Measurements from ENCODE around the gene PRRT1B. TPM values are rescaled to one million over a fixed set of nuclear protein-coding genes. Genes with fewer than 3 reads are reported as not detected.

The PRRT1B gene
- total and polyA plus RNA-seq, 2 of the 4 experiments (the other 2 are of a cell fraction) = not detected

- Histone ChIP-seq H3K18ac (ENCODE audit: low read depth, low read length) (no peak overlapping the region), H2BK15ac (ENCODE audit: low read depth, low read length) (no peak overlapping the region), H3K14ac (replicated peaks; ENCODE audit: low read depth, low read length) (no peak overlapping the region), H3K9ac (ENCODE audit: low read depth, low read length) (no peak overlapping the region), H4K8ac (ENCODE audit: low read depth in 2 of 2, low read length in 2 of 2) (no peak overlapping the region), H3K4ac (ENCODE audit: low read depth, low read length) (no peak overlapping the region), H2BK20ac (ENCODE audit: low read depth, low read length) (no peak overlapping the region), H3K27me3 (ENCODE audit: control insufficient read depth, insufficient read depth, low read length) (no peaks in the 10 kb centered on the region), H3K4me1 (ENCODE audit: control insufficient read depth, insufficient read depth, low read length) (peaks cover 5% of the 10 kb centered on the region), H2AK5ac (ENCODE audit: low read depth, low read length) (no peak overlapping the region), H2BK120ac (ENCODE audit: low read depth, low read length) (no peak overlapping the region), H3K27ac (ENCODE audit: insufficient read depth, low read length) (no peak overlapping the region), H3K36me3 (ENCODE audit: control insufficient read depth, insufficient read depth, low read length) (peaks cover 65% of the 10 kb centered on the region), H3K23ac (ENCODE audit: low read depth, low read length) (no peak overlapping the region), H4K20me1 (ENCODE audit: insufficient read depth, low read length) (peaks cover 9% of the 10 kb centered on the region; the same call in 1 of the 2 replicates), H2AFZ (replicated peaks; ENCODE audit: low read length, poor library complexity) (no peak overlapping the region), H2BK5ac (ENCODE audit: low read depth, low read length, poor library complexity, severe bottlenecking) (no peak overlapping the region), H4K91ac (ENCODE audit: insufficient read depth, low read depth, low read length) (no peak overlapping the region), H3K4me3 (ENCODE audit: insufficient read depth, low read depth, low read length) (no peak overlapping the region), H3K79me1 (ENCODE audit: low read depth in 1 of 2, low read length in 2 of 2) (peaks cover 12 to 20% of the 10 kb centered on the region in 2 experiments), H3K4me2 (ENCODE audit: low read depth, low read length) (no peak overlapping the region), H3K56ac (ENCODE audit: extremely low read depth, insufficient read depth, low read length) (no peak overlapping the region), H4K5ac (ENCODE audit: low read depth, low read length) (no peak overlapping the region), H2AK9ac (replicated peaks; ENCODE audit: low read depth, low read length, poor library complexity) (no peak overlapping the region), H3K9me1 (ENCODE audit: insufficient read depth, low read length) (no peaks in the 10 kb centered on the region), H3K9me3 (ENCODE audit: control insufficient read depth, insufficient read depth, low read length) (no peaks in the 10 kb centered on the region)
- in situ Hi-C loops (cut with MboI; ENCODE audit: low sequenced_read_pairs) = no loop called here
- ATAC-seq (ENCODE audit: low read depth) (no peak), DNase-seq (no peak)
- ChIA-PET POLR2A (ENCODE audit: unreplicated experiment) (no interaction called here), CTCF (interaction anchor here (0.7 kb wide), 1 partner anchor 9 kb away, joined by 4 read pairs; no protein-coding TSS in a partner anchor)
- BruUV-seq (replicated peaks) = no TSS peak
- dilution Hi-C loops (cut with HindIII; ENCODE audit: low sequenced_read_pairs, unreplicated experiment) = no loop called here
- TF ChIP-seq SMC3 (IDR thresholded peaks at IDR 0.05; ENCODE audit: low read depth, low read length) (no peak), FOS (IDR thresholded peaks at IDR 0.05; ENCODE audit: low read depth, low read length) (no peak), CHD1 (IDR thresholded peaks at IDR 0.05; ENCODE audit: low read depth, low read length) (no peak), NFE2L2 (IDR thresholded peaks at IDR 0.05; ENCODE audit: low read depth, low read length) (no peak)
- 94% methylated on average over 5 of the region's 19 CpGs; no CpG with 5 or more reads in 1 of the 2 experiments for WGBS, 2 experiments (ENCODE audit: extremely low coverage in 2 of 2, insufficient read length in 1 of 2)
- intact Hi-C loops (cut with micrococcal nuclease) = no loop called here
These were observed 19.4 kb upstream of the PRRT1B start for GRCh38 chr9:131525643-131526565.

Data from IMR-90 (cell line).